ENCODE results near the gene HNRNPAB.

- TF ChIP-seq CTCF (IDR thresholded peaks at IDR 0.05) (no peak), POLR2A (IDR thresholded peaks at IDR 0.05) (no peak)
Observed at GRCh38 chr5:178177569-178177968, 26.8 kb upstream of the HNRNPAB start.
